ENCODE data around the gene ANKUB1. TPM values are rescaled to one million over a fixed set of nuclear protein-coding genes. Genes with fewer than 3 reads are reported as not detected.

ANKUB1 gene
- total and polyA plus RNA-seq, 8 donors, result not detected

- intact Hi-C loops (cut with DNase I; ENCODE audit: low total_unique reads), result no loop called here
- Histone ChIP-seq H3K27ac (no peak overlapping the region), H3K36me3 (no peaks in the 10 kb centered on the region), H3K27me3 (no peaks in the 10 kb centered on the region), H3K4me3 (no peak overlapping the region), H3K9me3 (no peaks in the 10 kb centered on the region), H3K4me1 (no peaks in the 10 kb centered on the region)
- WGBS, 5 donors, result 84 to 91% (median 88%) methylated on average over 2 of the region's 2 CpGs
- DNase-seq, result no peak
- TF ChIP-seq POLR2A (IDR thresholded peaks at IDR 0.05) (no peak), EP300 (IDR thresholded peaks at IDR 0.05) (no peak), CTCF (IDR thresholded peaks at IDR 0.05) (no peak), POLR2AphosphoS5 (IDR thresholded peaks at IDR 0.05) (no peak)
Measured at GRCh38 chr3:149726716-149727407, 65.5 kb downstream of the ANKUB1 start.

GRCh38 chr3:149723781-149724180, 68.6 kb downstream of the ANKUB1 start:
- TF ChIP-seq CTCF (IDR thresholded peaks at IDR 0.05) (no peak), POLR2A (IDR thresholded peaks at IDR 0.05) (no peak), EP300 (IDR thresholded peaks at IDR 0.05) (no peak), POLR2AphosphoS5 (IDR thresholded peaks at IDR 0.05) (no peak)
- no peaks in the 10 kb centered on the region for H3K27me3 ChIP-seq
- intact Hi-C loops (cut with DNase I; ENCODE audit: low total_unique reads), result no loop called here

GRCh38 chr3:149720918-149721317, 71.4 kb downstream of the ANKUB1 start:
- Histone ChIP-seq H3K27ac (no peak overlapping the region), H3K9me3 (peaks cover 0 to 12% (median 4%) of the 10 kb centered on the region in 4 donors), H3K27me3 (no peaks in the 10 kb centered on the region), H3K4me3 (no peak overlapping the region), H3K36me3 (no peaks in the 10 kb centered on the region), H3K4me1 (peaks cover 0 to 9% (median 4%) of the 10 kb centered on the region in 4 donors)
- TF ChIP-seq POLR2AphosphoS5 (IDR thresholded peaks at IDR 0.05) (no peak), EP300 (IDR thresholded peaks at IDR 0.05) (no peak), CTCF (IDR thresholded peaks at IDR 0.05) (no peak), POLR2A (IDR thresholded peaks at IDR 0.05) (no peak)
- intact Hi-C loops (cut with DNase I; ENCODE audit: low total_unique reads), result no loop called here
- WGBS, 5 donors, result 93 to 98% (median 96%) methylated on average over 2 of the region's 2 CpGs
- no peak for DNase-seq

More at GRCh38 chr3:149723781-149724180, 68.6 kb downstream of the ANKUB1 start:
- H3K4me1 ChIP-seq, result no peaks in the 10 kb centered on the region
- DNase-seq, result no peak
- H3K9me3 ChIP-seq, result peaks cover 0 to 12% (median 4%) of the 10 kb centered on the region in 4 donors
- H3K4me3 ChIP-seq, result no peak overlapping the region
- no peak overlapping the region for H3K27ac ChIP-seq
- H3K36me3 ChIP-seq, result no peaks in the 10 kb centered on the region

- no peak overlapping the region for H3K27ac ChIP-seq
- 4 to 12% (median 10%) methylated on average over 2 of the region's 2 CpGs for WGBS, 5 donors
- TF ChIP-seq POLR2AphosphoS5 (IDR thresholded peaks at IDR 0.05) (peak in 1 of 3 donors; percentile 33), CTCF (IDR thresholded peaks at IDR 0.05) (peak in 5 of 7 experiments; percentile 56 to 92 (median 75)), EP300 (IDR thresholded peaks at IDR 0.05) (no peak)
- no peaks in the 10 kb centered on the region for H3K36me3 ChIP-seq
- H3K27me3 ChIP-seq, result no peaks in the 10 kb centered on the region
- peak overlapping the region; percentile 5 to 36 (median 16) for H3K4me3 ChIP-seq
- H3K9me3 ChIP-seq, result peaks cover 0 to 12% (median 4%) of the 10 kb centered on the region in 4 donors
- H3K4me1 ChIP-seq, result peaks cover 0 to 9% (median 4%) of the 10 kb centered on the region in 4 donors
- DNase-seq, result peak; percentile 45 to 86
- intact Hi-C loops (cut with DNase I; ENCODE audit: low total_unique reads), result loop anchor here (5.0 to 10.0 kb wide), 2 partner anchors 53 to 205 kb away; no protein-coding TSS in a partner anchor
Measured at GRCh38 chr3:149717391-149718056, 74.8 kb downstream of the ANKUB1 start.
